ENCODE measurements around the gene IER3IP1.
"Not testable (repeated sequence)": the region's sequence is repeated elsewhere in the genome, so short reads cannot be mapped to it uniquely, and the experiment has no call there.

Gene IER3IP1

GRCh38 chr18:47175898-47176575 is at the start of gene IER3IP1:
TSS of gene IER3IP1 (minus strand) at chr18:47176364. CDS start at chr18:47176277, 87 bp downstream.
- DNase-seq = peak; percentile 85 to 92

GRCh38 chr18:47215554-47216138 is 39.5 kb upstream of the IER3IP1 start:
- DNase-seq = peak; percentile 84 to 89

- no peak for DNase-seq
Measured at GRCh38 chr18:47209171-47209570, 33.0 kb upstream of the IER3IP1 start.

- no peak for DNase-seq
Measured at GRCh38 chr18:47206945-47207637, 30.9 kb upstream of the IER3IP1 start.

- DNase-seq = peak; percentile 54 to 72
Measured at GRCh38 chr18:47204908-47205522, 28.9 kb upstream of the IER3IP1 start.

- no peak for DNase-seq
Measured at GRCh38 chr18:47203626-47204464, 27.7 kb upstream of the IER3IP1 start.

GRCh38 chr18:47195961-47196360 is 19.8 kb upstream of the IER3IP1 start:
- DNase-seq = peak in 1 of 2 experiments; percentile 24

- no peak for DNase-seq
Measured at GRCh38 chr18:47191961-47192360, 15.8 kb upstream of the IER3IP1 start.

GRCh38 chr18:47187721-47188120 is 11.6 kb upstream of the IER3IP1 start:
- no peak for DNase-seq

- DNase-seq = no peak
Measured at GRCh38 chr18:47184419-47185050, 8.4 kb upstream of the IER3IP1 start.

GRCh38 chr18:47182156-47182555 is 6.0 kb upstream of the IER3IP1 start:
- not testable (repeated sequence) for DNase-seq

GRCh38 chr18:47180765-47181164 is 4.6 kb upstream of the IER3IP1 start:
- DNase-seq = no peak

GRCh38 chr18:47179520-47179919 is 3.4 kb upstream of the IER3IP1 start:
- no peak for DNase-seq

GRCh38 chr18:47175283-47175897 is 774 bp downstream of the IER3IP1 start:
- DNase-seq = no peak

- no peak for DNase-seq
Measured at GRCh38 chr18:47174545-47175116, 1.5 kb downstream of the IER3IP1 start.

- no peak for DNase-seq
Measured at GRCh38 chr18:47172476-47172875, 3.7 kb downstream of the IER3IP1 start.

GRCh38 chr18:47168913-47169312 is 7.3 kb downstream of the IER3IP1 start:
- no peak for DNase-seq

GRCh38 chr18:47168509-47168908 is 7.7 kb downstream of the IER3IP1 start:
- DNase-seq = no peak

- DNase-seq = no peak
Measured at GRCh38 chr18:47166294-47166693, 9.9 kb downstream of the IER3IP1 start.

GRCh38 chr18:47163241-47163640 is 12.9 kb downstream of the IER3IP1 start:
- DNase-seq = no peak

GRCh38 chr18:47160256-47160655 is 15.9 kb downstream of the IER3IP1 start:
- no peak for DNase-seq

Data from Kasumi-1 (cell line).